ENCODE data around the gene C2orf72.

- TF ChIP-seq CTCF (IDR thresholded peaks at IDR 0.05) (no peak), POLR2A (IDR thresholded peaks at IDR 0.05) (no peak)
These were observed 2.6 kb downstream of the C2orf72 start for GRCh38 chr2:231039821-231040364.

Data from breast epithelium (tissue), 3 donors.